HG03378 (cell line): ENCODE data around the gene TUBGCP6.

Source experiments
- ATAC-seq: cut with Tn5 transposase; IDR thresholded peaks from one replicate; pipeline ENCODE4 v1.9.1; 2021; ENCODE audit warnings: mild to moderate bottlenecking, moderate library complexity; ENCODE audit not compliant: unreplicated experiment

Gene TUBGCP6

DNA sequence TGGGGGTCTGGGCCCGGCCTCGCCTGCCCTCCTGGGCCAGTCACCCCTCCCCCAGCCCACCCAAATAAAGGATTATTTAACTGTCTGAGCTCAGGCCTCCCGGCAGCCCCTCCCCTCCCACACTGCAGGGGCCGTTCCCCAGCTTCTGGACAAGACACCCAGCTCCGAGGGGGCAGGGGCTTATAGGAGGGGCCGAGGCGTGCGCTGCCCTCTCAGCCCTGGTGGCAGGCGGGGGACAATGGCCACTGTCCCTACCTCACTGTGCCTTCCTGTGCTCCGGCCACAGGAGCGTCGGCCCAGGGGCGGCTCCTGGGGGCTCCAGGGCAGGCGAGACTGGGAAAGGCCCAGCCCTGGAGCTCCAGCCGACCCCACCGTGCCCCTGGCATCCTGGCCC is 46.2 kb downstream of the TUBGCP6 start:
- ATAC-seq = no peak

GRCh38 chr22:50197856-50198623 is 46.8 kb downstream of the TUBGCP6 start:
- ATAC-seq = no peak

DNA sequence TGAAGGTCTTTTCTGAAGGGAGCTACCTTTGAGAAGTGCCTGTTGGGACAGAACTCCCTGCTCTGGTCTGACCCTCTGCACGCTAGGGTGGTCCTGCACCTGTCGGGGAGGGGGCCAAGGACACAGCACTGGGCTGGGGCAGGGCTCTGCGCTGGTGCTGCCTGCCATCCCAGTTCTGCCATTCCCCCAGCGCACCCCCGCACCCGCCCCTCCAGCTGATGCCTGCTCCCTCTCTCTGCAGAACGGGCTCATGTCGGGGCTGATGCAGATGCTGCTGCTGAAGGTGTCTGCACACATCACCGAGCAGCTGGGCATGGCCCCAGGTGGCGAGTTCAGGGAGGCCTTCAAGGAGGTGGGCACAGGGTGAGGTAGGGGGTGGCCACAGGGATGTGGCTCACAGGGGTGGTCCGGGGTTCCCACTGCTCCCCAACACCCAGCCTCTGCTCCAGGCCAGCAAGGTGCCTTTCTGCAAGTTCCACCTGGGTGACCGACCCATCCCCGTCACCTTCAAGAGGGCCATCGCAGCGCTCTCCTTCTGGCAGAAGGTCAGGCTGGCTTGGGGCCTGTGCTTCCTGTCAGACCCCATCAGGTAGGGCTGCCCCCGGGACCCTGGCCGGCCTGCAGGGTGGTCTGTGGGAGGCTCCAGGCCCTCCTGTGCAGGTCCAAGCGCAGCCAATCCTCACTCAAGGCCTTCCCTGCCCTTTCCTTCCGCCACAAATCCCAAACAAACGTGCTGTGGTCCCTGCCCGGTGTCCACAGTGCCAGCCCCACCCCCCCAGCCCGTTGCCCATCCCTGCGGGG is 47.6 kb downstream of the TUBGCP6 start:
- no peak for ATAC-seq

DNA sequence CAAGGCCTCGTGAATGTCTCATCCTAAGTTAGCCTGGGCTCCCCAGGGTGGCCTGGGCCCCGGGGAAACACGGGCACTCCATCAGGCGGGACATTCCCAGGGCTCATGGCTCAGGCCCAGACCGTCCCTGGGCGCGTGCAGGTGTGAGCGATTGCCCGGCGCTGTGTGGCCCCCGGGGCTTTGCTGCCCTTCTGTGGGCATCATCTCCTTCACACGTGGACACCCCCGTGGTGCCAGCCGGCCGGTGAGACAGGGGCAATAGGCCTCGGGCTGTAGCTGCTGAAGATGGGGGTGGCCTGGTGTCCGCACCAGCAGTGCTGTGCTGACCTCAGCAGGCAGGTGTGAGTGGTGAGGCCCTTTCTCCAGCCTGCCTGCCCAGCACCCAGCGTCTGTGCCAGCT is 48.6 kb downstream of the TUBGCP6 start:
- no peak for ATAC-seq

DNA sequence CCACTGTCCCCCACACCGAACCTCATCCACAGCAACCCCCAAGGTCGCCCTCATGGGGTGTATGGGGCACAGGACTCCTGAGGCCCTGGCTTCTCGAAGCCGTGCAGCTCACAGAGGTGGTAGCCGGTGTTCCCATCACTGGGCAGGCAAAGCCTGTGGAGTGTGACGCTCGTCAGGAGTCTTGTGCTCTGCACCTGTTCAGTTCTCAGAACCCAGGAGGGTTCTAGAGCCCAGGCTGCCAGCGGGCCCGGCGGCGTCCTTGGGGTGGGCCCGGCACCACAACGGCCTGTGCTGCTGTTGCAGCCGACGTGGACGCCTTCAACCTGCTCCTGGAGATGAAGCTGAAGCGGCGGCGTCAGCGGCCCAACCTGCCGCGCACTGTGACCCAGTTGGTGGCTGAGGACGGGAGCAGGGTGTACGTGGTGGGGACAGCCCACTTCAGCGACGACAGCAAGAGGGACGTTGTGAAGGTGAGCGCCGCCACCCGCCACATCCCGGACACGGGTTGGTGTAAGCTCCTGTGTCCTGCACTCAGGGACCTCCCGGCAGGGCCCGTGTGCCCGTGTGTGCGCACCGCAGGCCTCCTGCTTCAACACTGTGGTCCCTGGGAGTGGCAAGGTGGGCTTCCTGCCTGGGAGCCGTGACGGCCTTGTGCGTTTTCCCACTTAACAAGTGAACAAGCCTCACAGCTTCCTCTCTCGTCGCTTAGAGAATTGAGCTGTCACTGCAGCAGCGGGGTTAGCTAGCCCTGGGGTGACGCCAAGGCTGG is 50.6 kb downstream of the TUBGCP6 start:
- ATAC-seq = no peak

DNA sequence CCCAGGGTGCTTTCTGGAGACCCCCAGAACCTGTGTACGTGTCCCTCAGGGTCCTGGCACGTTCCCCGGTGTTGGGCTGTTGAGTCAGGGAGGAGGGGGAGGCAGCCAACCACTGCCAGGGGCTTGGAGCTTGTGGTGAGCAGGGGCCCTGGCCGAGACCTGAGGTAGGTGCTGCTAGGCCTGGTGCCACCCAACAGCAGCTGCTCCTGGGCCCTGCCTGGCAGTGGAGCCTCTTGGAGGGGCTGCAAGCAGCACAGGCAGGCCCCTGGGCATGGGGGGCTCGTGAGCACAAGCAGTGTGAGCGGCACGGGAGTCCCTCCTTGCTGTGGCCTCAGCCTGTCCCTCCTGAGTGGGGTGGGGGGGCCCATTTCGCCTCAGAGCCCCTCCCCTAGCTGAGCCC is 51.2 kb downstream of the TUBGCP6 start:
- ATAC-seq = no peak

GRCh38 chr22:50192436-50193204 is 52.2 kb downstream of the TUBGCP6 start:
- ATAC-seq = no peak

- ATAC-seq = peak; percentile 26
Measured at GRCh38 chr22:50190941-50191741, 53.7 kb downstream of the TUBGCP6 start.

DNA sequence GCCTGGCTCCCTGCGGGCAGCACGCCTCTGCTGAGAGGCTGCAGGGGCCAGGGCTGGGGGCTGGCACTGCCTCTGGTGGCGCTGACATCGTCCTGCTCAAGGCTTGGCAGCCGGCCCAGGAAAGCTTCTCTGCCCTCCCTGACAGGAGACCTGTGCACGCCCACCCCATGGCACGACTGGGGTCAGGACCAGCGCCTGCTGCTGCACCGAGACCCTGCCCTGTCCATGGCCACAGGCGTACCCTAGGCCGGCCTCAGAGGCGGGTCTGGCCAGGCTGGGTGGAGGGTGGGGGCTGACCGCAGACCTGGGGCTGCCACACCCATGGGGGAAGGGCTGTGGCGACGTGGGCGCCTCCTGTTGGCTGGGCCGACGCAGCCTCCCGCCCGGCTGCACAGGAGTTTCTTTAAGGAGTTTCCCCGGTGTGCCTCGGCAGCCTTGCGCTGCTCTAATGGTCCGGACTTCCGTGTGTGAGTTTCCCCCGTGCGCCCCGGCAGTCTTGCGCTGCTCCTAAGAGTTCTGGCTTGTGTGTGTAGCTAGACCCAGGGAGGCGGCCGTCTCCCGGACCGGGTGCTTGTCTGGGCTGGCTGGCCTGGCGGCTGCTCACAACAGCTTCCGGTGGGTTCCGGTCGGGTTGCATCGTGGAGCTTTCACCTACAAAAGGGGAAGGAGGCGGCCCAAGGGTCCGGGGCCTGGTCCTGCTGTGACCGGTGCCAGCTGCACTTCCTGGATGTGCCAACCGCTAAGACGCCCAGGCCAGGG is 54.5 kb downstream of the TUBGCP6 start:
- peak; percentile 38 for ATAC-seq

DNA sequence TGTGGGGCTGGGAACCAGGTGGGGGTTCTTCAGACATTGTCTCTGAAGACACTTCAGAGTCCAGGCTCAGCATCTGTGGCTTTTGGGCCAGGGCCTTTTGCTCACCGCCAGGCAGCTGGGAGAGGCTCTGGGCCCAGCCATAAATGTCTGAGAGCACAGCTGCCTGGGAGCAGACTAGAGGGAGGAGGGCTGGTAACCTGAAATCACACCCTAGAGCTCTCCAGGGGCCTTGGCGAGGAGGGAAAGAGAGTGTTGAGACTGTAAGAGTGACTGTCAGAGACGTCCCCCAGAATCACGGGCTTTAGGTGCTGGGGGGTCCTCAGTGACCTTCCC is 55.0 kb downstream of the TUBGCP6 start:
- no peak for ATAC-seq

DNA sequence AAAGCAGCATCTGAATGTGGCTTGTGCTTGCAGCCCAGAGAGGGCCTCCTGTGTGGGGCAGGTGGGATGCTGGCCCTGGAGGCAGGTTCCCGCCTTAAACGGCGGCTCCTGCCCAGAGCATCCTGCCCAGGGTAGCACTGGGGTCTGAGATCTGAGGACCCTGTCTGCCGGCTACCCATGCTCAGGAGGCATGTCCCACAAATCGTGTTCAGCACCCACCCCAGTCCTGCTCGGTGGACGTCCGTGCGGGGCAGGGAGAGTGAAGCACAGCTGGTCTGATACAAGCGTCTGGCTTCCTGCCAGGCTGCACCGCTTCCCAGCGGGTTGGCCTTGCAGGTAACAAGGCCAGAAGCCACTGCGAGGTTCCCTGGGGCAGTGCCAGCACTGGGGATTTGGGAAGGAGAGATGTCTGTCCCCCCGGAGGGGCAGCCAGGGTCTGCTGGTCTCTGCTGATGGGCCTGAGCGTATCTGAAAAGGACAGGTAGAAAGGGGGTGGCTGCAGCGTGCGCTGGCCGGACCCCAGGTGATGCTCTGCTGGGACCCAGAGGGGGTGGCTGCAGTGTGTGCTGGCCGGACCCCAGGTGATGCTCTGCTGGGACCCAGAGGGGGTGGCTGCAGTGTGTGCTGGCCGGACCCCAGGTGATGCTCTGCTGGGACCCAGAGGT is 55.5 kb downstream of the TUBGCP6 start:
- ATAC-seq = no peak

DNA sequence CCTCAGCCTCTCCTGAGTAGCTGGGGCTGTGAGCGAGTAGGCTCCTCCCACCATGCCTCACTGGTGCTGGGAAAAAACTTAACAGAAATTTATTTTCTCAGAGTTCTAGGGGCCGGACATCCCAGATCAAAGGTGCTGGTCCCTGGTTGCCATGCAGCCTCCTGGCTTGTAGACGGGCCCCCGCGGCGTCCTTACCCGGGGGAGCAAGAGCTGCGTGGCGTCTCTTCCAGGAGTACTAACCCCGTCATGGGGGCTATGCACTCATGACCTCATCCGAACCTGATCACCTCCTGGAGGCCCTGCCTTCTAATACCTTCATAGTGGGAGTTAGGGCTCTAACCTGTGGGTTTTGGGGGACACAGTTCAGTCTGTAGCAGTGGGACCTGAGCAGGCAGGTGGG is 56.5 kb downstream of the TUBGCP6 start:
- no peak for ATAC-seq

- ATAC-seq = no peak
Measured at GRCh38 chr22:50186761-50187523, 57.9 kb downstream of the TUBGCP6 start.

DNA sequence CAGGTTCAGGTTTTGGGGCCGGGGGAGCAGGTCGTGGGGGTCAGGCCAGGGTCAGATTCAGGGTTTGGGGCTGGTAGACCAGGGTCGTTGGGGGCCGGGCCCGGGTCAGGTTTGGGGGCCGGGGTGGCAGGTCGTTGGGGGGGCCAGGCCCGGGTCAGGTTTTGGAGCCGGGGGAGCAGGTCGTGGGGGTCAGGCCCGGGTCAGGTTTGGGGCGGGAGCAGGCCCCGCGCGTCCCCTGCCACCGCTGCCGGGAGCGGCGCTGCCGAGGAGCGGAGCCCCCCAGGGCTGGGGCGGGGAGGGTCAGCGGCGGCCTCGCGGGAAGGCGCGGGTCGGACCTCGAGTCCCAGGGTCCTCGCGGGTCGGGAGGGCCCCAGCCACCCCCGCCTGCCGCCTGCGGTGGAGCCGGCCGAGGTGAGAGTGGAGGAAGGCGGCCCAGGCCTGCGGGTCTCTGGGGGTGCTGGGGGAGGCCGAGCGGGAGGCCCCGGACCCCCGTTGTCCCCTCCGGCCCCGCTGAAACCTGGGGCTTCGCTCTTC is 58.6 kb downstream of the TUBGCP6 start:
- no peak for ATAC-seq

- no peak for ATAC-seq
Measured at GRCh38 chr22:50185375-50186087, 59.3 kb downstream of the TUBGCP6 start, which contains the start of gene TRABD. TSS of gene TRABD (plus strand) at chr22:50185913. CDS start at chr22:50193061, 7,148 bp downstream.

GRCh38 chr22:50184902-50185374 is 59.9 kb downstream of the TUBGCP6 start:
- ATAC-seq = no peak
